ENCODE data around the gene PLEKHH3. TPM values are rescaled to one million over a fixed set of nuclear protein-coding genes. Genes with fewer than 3 reads are reported as not detected.

PLEKHH3 gene, protein sequence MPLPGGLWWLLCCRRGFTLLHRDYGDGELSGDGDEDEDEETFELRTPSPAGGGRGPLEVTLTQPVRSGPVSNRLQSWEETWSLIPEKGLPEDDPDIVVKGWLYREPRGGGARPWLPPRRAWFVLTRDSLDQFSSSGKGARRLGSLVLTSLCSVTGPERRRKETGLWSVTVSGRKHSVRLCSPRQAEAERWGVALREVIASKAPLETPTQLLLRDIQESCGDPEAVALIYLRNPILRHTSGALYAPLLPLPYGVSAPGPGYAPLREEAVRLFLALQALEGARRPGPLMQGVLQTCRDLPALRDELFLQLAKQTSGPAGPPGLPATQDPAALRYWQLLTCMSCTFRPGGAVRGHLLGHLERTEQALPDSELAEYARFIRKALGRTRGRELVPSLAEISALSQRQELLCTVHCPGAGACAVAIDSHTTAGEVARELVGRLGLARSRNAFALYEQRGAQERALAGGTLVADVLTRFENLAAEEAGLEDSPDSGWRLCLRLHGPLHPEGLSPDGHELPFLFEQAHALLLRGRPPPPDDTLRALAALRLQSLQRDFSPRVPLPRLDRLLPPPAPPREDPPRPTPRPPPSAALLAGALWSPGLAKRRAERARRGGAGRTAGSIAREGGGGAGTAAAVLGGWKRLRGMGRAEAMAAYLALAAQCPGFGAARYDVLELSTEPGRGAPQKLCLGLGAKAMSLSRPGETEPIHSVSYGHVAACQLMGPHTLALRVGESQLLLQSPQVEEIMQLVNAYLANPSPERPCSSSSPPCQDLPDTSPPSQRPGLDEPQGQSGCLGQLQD
- 10 to 100 TPM; 18.1 to 19.9 TPM for total RNA-seq
- long read RNA-seq: 0 reads

DNA sequence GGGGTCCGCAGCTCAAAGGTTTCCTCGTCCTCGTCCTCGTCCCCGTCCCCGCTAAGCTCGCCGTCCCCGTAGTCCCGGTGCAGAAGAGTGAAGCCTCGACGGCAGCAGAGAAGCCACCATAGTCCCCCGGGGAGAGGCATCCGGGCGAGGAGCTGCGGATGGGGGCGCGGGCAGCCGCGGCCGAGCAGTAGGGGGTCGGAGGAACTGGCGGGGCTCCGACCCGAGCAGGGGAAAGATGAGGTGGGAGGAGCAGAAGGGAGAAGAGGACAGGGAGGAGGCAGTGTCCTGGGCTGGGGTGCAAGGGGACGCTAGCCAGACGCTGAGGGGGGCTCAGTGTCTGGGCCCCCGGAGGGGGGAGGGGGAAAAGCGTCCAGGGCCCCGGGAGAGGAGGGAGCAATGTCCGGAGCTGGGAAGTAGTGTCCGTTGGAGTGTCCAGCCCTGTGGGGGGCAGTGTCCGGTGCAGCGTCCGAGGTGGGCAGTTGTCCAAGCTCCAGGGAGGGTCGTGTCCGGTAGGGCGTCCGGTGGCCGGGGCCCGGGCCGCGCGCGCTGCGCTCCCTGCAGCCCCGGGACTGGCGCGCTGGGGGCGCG is at the start of gene PLEKHH3:
PLEKHH3 (minus strand) TSS at position 571 of the 588 bp plus-strand sequence; CDS start at position 140, 431 bp downstream.
- no peak for DNase-seq
- intact Hi-C loops (cut with DNase I): loop anchor here in 1 of 2 donors (10.0 kb wide), 1 partner anchor 102 kb away; the partner anchor contains the start of gene PSMC3IP

DNA sequence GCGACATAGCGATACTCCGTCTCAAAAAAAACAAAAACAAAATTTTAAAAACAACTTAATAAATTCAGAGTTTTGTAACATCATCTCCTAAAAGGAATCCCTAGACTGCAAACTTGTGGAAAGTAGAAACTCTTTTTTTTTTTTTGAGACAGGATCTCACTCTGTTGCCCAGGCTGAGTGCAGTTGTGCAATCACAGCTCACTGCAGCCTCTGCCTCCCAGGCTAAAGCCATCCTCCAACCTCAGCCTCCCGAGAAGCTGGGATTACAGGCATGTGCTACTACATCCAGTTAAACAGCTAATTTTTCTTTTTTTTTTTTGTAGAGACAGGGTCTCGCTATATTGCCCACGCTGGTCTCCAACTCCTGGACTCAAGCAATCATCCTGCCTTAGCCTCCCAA is 48.3 kb upstream of the PLEKHH3 start:
- ATAC-seq (no peak), DNase-seq (no peak)
- intact Hi-C loops (cut with DNase I): loop anchor here in 1 of 2 donors (10.0 kb wide), 1 partner anchor 210 kb away; no protein-coding TSS in a partner anchor

More for the DNA sequence above, at the start of gene PLEKHH3:
- ATAC-seq: peak in 1 of 2 donors; percentile 1

DNA sequence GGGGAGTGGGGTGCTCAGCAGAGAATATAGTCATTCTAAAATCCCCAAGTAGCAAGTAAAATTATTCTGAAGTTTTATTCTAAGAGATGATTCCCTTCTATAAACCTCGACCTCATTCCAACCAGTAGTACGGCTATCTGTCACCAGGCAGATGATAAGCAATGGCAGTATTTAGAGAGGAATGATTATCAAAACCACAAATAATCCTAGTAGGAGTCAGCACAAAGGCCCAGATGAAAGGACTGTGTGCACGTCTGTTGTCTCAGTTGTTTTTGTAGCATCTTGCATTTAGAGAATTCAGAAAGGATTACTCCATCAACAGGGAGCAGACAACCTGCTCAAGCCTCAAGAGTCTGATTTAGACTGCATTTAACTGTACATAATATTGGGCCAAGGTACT is 46.8 kb upstream of the PLEKHH3 start:
- intact Hi-C loops (cut with DNase I): loop anchor here (5.0 to 10.0 kb wide), 3 partner anchors 39 to 211 kb away; partner anchors contain the start of genes BECN1 (in 1 of the 2) and RAMP2 (in 1 of the 2)
- ATAC-seq: no peak

DNA sequence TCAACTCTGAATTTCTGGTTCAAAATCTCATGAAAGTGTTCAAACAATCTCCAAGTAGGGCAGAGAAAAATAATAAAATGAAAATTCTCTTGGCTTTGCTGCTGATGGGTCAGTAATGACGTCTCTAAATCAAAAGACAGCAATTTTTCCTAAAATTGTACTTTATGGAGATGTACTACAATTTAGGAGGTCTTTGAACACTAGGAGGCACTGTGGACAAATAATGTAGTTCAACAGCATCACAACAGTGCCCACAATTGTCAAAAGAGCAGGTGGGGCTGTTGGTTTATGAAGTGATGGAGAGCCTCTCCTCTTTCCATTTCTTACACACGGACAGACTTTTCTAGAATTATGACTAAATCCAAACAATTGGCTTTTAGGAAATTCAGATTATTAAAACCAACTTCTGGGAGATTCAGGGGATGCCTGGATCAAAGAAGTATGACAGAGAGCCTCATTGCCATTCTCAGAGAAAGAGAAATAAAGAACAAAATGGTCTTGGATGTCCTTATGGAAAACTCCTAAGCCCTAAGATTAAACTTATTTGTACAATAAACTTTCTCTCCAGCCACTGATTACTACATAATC is 44.3 kb upstream of the PLEKHH3 start:
- DNase-seq (no peak), ATAC-seq (peak; percentile 61 to 80)
- intact Hi-C loops (cut with DNase I): loop anchor here (2.0 to 10.0 kb wide), 4 partner anchors 41 to 214 kb away; partner anchors contain the start of genes BECN1 (in 1 of the 2) and RAMP2 (in 1 of the 2)

More for the DNA sequence above, 46.8 kb upstream of the PLEKHH3 start:
- no peak for DNase-seq

GRCh38 chr17:42709561-42709960 is 32.8 kb upstream of the PLEKHH3 start:
- DNase-seq (no peak), ATAC-seq (no peak)
- intact Hi-C loops (cut with DNase I): no loop called here

DNA sequence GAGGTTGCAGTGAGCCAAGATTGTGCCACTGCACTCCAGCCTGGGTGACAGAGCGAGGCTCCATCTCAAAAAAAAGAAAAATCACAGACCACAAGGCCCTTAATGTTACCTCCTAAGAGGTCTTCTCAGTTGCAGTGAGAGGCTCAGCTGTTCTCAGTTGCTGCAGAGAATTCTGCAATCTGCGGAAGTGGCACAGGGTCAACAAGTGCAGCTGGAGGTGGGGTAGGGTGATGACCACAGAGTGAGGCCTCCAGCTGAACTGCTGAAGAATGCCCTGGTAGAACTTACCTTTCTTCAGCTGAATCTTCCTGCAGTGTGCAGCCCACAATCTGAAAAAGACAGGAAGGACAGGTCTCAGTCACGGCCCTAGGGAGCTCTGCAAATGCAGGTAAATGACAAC is 31.8 kb upstream of the PLEKHH3 start:
- ATAC-seq: no peak
- intact Hi-C loops (cut with DNase I): no loop called here

DNA sequence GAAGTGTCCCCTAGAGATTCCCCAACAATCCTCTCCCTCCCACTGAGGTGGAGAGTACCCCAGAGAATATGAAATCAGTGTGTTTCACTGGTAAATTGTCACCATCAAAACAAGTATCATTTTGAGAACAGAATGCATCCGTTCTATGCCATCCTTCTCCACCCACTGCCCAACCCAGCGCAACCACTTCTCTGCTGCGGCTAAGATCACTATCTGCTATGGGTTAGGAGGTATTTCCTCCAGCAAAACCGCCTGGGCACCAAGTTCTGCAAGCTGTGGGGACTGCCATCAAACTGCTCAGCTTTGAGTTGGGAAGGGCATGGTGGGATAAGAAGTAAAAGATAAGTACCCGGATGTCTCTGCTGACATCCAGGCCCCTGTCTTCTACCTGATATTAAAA is 29.9 kb upstream of the PLEKHH3 start:
- DNase-seq (no peak), ATAC-seq (no peak)
- intact Hi-C loops (cut with DNase I): no loop called here

More for the DNA sequence above, 31.8 kb upstream of the PLEKHH3 start:
- DNase-seq: no peak

GRCh38 chr17:42704837-42705494 is 28.2 kb upstream of the PLEKHH3 start:
- DNase-seq (no peak), ATAC-seq (no peak)
- intact Hi-C loops (cut with DNase I): no loop called here

DNA sequence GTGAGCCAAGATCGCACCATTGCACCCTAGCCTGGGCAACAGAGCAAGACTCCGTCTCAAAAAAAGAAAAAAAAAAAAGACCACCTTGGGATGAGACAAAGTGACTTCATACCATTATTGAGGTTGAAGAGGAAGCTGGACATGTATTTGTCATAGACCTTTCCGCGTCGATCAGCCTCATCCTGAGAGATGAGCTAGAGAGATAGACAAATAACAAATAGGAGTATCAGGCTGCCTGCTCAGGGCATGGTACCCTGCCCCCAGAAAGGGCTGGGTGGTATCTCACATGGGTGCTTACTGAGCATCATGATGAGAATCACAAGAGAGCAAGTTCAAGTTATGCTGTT is 27.7 kb upstream of the PLEKHH3 start:
- no peak for DNase-seq
- intact Hi-C loops (cut with DNase I): no loop called here
- ATAC-seq: no peak

GRCh38 chr17:42702446-42702845 is 25.7 kb upstream of the PLEKHH3 start:
- no peak for DNase-seq
- intact Hi-C loops (cut with DNase I): no loop called here
- ATAC-seq: no peak

DNA sequence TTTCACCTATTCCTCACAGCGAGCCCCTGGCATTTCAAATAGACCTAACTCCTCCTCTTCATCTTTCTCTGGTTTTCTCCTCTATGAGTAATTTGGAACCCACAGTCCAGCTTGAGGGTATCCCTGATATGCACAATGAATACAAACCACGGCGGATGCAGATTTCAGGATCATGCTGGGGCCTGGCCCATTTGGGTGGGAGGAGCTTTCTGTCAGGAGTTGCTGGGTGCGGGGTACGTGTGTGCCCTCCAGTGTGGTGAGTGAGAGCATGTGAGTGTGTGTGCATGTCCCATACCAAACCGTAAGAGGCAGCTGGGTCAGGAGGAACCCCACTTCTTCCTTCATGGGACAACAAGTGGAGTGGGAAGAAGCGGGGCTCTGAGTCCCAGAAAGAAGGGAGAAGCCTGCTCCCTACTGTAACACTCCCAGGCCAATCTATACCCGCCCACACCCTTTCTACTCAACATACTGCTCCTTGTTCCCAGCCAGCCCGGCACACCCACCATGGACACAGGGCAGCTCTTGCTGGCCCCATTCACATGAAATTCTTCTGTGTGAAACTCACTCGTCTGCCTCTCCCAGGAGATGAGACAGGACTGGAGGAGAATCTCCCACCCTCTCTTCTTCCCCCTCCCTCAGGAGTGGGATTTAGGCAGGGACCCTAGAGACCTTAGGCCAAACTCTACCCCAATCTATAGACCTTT is 23.9 kb upstream of the PLEKHH3 start:
- DNase-seq (no peak), ATAC-seq (no peak)
- intact Hi-C loops (cut with DNase I): no loop called here

GRCh38 chr17:42699415-42699740 is 22.6 kb upstream of the PLEKHH3 start:
- intact Hi-C loops (cut with DNase I): no loop called here
- no peak for DNase-seq
- no peak for ATAC-seq

DNA sequence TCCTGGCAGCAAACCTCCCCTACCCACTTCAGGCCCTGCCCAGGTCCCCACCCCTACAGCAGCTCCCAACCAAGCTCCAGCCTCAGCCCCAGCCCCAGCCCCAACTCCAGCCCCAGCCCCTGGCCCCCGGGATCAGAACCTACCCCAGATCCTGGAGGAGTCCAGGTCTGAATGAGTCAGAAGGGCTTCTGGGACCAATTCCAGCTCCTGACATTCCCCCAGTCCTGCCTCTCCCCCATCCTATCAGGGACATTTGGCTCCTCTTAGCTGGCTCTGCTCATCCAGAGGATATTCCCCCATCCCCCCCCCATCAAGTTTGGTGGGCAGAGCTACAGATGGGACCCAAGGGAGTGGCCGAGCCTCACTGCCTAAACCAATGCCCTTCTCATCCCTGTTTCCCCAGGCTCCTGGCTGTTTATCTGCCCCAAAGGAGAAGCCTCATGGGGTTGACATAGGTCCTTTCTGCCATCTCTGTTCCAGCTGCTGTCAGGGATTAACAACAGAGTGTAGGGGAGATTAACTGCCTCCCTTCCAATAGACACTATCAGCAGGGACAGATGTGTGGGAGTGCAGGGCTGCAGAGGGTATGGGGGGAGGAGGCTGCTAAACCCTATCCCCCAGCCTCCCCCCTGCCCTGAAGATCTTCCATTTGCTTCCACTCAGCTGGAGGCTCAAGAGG is 22.1 kb upstream of the PLEKHH3 start:
- ATAC-seq (peak; percentile 88 to 94), DNase-seq (peak; percentile 48)
- intact Hi-C loops (cut with DNase I): no loop called here

DNA sequence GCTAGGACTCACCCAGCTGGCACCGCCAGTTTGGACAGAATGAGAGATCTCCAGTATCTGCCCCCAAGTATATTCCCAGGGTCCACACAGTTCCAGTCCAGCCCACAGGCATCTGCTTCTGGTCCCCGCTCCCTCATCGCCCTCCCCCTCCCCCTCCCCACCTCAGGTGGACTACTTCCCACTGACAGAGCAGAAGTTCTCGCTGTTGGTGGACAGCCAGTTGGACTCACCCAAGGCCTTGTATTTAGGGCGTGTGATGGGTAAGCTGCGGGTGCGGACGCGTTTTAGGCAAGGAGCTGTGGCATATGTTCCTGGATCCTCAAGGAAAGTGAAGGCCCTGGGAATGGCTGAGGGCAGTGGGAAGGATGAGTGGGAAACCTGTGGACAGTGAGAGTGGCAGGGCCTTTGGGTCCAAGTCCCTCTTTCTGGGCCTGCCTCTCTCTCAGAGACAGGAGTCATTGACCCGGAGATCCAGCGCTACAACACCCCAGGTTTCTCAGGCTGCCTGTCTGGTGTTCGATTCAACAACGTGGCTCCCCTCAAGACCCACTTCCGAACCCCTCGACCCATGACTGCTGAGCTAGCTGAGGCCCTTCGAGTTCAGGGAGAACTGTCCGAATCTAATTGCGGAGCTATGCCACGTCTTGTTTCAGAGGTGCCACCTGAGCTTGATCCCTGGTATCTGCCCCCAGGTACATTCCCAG is 20.5 kb upstream of the PLEKHH3 start:
- DNase-seq: no peak
- ATAC-seq: no peak
- intact Hi-C loops (cut with DNase I): no loop called here

DNA sequence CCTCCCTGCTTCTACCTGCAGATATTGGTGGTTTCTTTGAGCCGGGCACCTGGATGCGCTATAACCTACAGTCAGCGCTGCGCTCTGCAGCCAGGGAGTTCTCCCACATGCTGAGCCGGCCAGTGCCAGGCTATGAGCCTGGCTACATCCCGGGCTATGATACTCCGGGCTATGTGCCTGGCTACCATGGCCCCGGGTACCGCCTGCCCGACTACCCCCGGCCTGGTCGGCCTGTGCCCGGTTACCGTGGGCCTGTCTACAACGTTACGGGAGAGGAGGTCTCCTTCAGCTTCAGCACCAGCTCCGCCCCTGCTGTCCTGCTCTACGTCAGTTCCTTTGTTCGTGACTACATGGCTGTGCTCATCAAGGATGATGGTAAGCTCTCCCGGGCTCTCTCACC is 18.7 kb upstream of the PLEKHH3 start:
- DNase-seq (no peak), ATAC-seq (no peak)
- intact Hi-C loops (cut with DNase I): no loop called here

- DNase-seq (no peak), ATAC-seq (no peak)
- intact Hi-C loops (cut with DNase I): no loop called here
Observed at GRCh38 chr17:42694524-42694923, 17.7 kb upstream of the PLEKHH3 start.

DNA sequence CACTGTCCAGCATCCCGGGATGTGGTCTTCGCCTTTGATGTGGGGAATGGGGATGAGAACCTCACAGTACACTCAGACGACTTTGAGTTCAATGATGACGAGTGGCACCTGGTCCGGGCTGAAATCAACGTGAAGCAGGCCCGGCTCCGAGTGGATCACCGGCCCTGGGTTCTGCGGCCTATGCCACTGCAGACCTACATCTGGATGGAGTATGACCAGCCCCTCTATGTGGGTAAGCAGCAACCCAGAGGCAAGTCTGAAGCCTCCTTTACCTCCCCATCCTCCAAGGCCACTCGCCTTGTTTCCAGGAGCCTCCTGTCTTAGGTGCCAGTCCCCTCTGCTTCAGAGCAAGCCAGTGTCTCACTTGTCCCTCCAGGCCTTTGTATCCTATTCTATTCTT is 15.7 kb upstream of the PLEKHH3 start:
- no peak for DNase-seq
- ATAC-seq: no peak
- intact Hi-C loops (cut with DNase I): no loop called here

Data from left cardiac atrium (tissue), 4 donors.